Smooth muscle cell (in vitro differentiated cells): ENCODE results near the gene PRR20C. TPM values are rescaled to one million over a fixed set of nuclear protein-coding genes. Genes with fewer than 3 reads are reported as not detected.
"Not testable (repeated sequence)": the region's sequence is repeated elsewhere in the genome, so short reads cannot be mapped to it uniquely, and the experiment has no call there.

Experiments
- DNase-seq: peaks from one replicate; lab custom pipeline; 2025; ENCODE audit not compliant: unreplicated experiment; lab: John Stamatoyannopoulos, UW
- H2AFZ ChIP-seq: fragments of 200-600 bp; sonication (generic); 2 replicates; pipeline ENCODE4 v1.6.0; 2016; ENCODE audit warnings: antibody characterized with exemption, low read depth, mild to moderate bottlenecking
- H3F3A ChIP-seq: fragments of 200-600 bp; sonication (generic); 2 replicates; pipeline ENCODE4 v1.6.0; 2017; ENCODE audit warnings: antibody characterized with exemption, low read depth
- H3K27ac ChIP-seq: fragments of 200-600 bp; sonication (generic); 2 replicates; pipeline ENCODE4 v1.5.1; 2016; ENCODE audit warnings: low read depth, mild to moderate bottlenecking
- H3K27me3 ChIP-seq: fragments of 200-600 bp; sonication (generic); 2 replicates; pipeline ENCODE4 v1.6.1; 2016; ENCODE audit warnings: low read depth, mild to moderate bottlenecking
- H3K36me3 ChIP-seq: fragments of 200-600 bp; sonication (generic); 2 replicates; pipeline ENCODE4 v1.5.1; 2016; ENCODE audit warnings: low read depth
- H3K4me1 ChIP-seq: fragments of 200-600 bp; sonication (generic); 2 replicates; pipeline ENCODE4 v1.5.1; 2016; ENCODE audit warnings: low read depth
- H3K4me2 ChIP-seq: fragments of 200-600 bp; sonication (generic); 2 replicates; pipeline ENCODE4 v1.6.0; 2016; ENCODE audit warnings: mild to moderate bottlenecking
- H3K4me3 ChIP-seq: fragments of 200-600 bp; sonication (generic); 2 replicates; pipeline ENCODE4 v1.5.1; 2016; ENCODE audit warnings: mild to moderate bottlenecking
- H3K79me2 ChIP-seq: fragments of 200-600 bp; sonication (generic); 2 replicates; pipeline ENCODE4 v1.6.0; 2016; ENCODE audit warnings: low read depth, mild to moderate bottlenecking
- H3K9ac ChIP-seq: fragments of 200-600 bp; sonication (generic); 2 replicates; pipeline ENCODE4 v1.6.0; 2016; ENCODE audit warnings: low read depth
- H3K9me3 ChIP-seq: fragments of 200-600 bp; sonication (generic); replicated peaks from 2 replicates; pipeline ENCODE4 v1.5.1; 2016; ENCODE audit warnings: low read depth
- H4K20me1 ChIP-seq: fragments of 200-600 bp; sonication (generic); 2 replicates; pipeline ENCODE4 v1.6.0; 2016; ENCODE audit warnings: low read depth
- CTCF ChIP-seq: fragments of 200-600 bp; sonication (generic); IDR thresholded peaks from 2 replicates; pipeline ENCODE4 v1.5.1; 2017; ENCODE audit warnings: borderline replicate concordance, mild to moderate bottlenecking, antibody characterized with exemption; ENCODE audit not compliant: insufficient read depth, poor library complexity, severe bottlenecking
- WGBS: methylation state at CpG from one replicate; pipeline ENCODE4 v1.1.7; 2016; ENCODE audit warnings: low lambda C conversion rate; 5-methylcytosine and 5-hydroxymethylcytosine counted together
- polyA plus RNA-seq: library from polyadenylated mRNA; unstranded; fragments of >200 nt; fragmentation: Nextera tagmentation; extraction: Ambion mirVana; gene quantifications from 2 replicates; pipeline ENCODE4 v1.2.1, GENCODE V29; 2016
- small RNA-seq: library from RNA; depleted of rRNA; stranded (forward); fragments of <200 nt; gene quantifications from one replicate; pipeline ENCODE3, GENCODE V24; 2014
- total RNA-seq: library from RNA; depleted of rRNA; stranded (reverse); fragments of >200 nt; gene quantifications from 2 replicates; pipeline ENCODE4 v1.2.3, GENCODE V29; 2014

PRR20C gene
- total and polyA plus RNA-seq, 2 experiments from 2014 or later = not detected

- H2AFZ ChIP-seq, H4K20me1 ChIP-seq, H3K27me3 ChIP-seq, H3K79me2 ChIP-seq, H3K4me2 ChIP-seq, H3K4me1 ChIP-seq, H3K27ac ChIP-seq, H3K9ac ChIP-seq, H3K36me3 ChIP-seq, H3F3A ChIP-seq, DNase-seq, H3K4me3 ChIP-seq, H3K9me3 ChIP-seq: not testable (repeated sequence)
- WGBS = 98% methylated on average over 10 of the region's 14 CpGs
Observed at GRCh38 chr13:57148106-57148505, 5.8 kb upstream of the PRR20C start.

- not testable (repeated sequence) for H3K27ac ChIP-seq, DNase-seq, H3K4me1 ChIP-seq, H3K4me2 ChIP-seq, H3K36me3 ChIP-seq, H3K27me3 ChIP-seq, H3K4me3 ChIP-seq, H3K9ac ChIP-seq, H2AFZ ChIP-seq, H3K9me3 ChIP-seq, H4K20me1 ChIP-seq, H3K79me2 ChIP-seq, H3F3A ChIP-seq
- no CpG with 5 or more reads among the region's 22 CpGs for WGBS
Observed at GRCh38 chr13:57160332-57160731, 6.5 kb downstream of the PRR20C start, which contains the start of gene PRR20D. Gene PRR20D (plus strand): TSS chr13:57160632. CDS start chr13:57161019, 387 bp downstream.

- no CpG with 5 or more reads among the region's 22 CpGs for WGBS
- not testable (repeated sequence) for H3K4me2 ChIP-seq, H3K27me3 ChIP-seq, H3K36me3 ChIP-seq, H3K9me3 ChIP-seq, H3K9ac ChIP-seq, H3K79me2 ChIP-seq, H3K4me3 ChIP-seq, H3K27ac ChIP-seq, H3F3A ChIP-seq, DNase-seq, H3K4me1 ChIP-seq, H4K20me1 ChIP-seq, H2AFZ ChIP-seq
Observed at GRCh38 chr13:57166897-57167296, 13.0 kb downstream of the PRR20C start, which contains the start of gene PRR20E. Gene PRR20E (plus strand): TSS chr13:57167197. CDS start chr13:57167584, 387 bp downstream.

GRCh38 chr13:57191667-57192066 lies 37.8 kb downstream of the PRR20C start:
- H2AFZ ChIP-seq = no peak overlapping the region
- no peaks in the 10 kb centered on the region for H3K9me3 ChIP-seq
- H3K27me3 ChIP-seq = no peaks in the 10 kb centered on the region
- no peak for DNase-seq
- H3K4me3 ChIP-seq = no peak overlapping the region
- no peak for TF ChIP-seq CTCF
- H3K4me1 ChIP-seq = no peaks in the 10 kb centered on the region
- no peak overlapping the region for H3K4me2 ChIP-seq
- no peak overlapping the region for H3K9ac ChIP-seq
- no peaks in the 10 kb centered on the region for H3K36me3 ChIP-seq
- WGBS = 72% methylated on average over 1 of the region's 1 CpG
- H3F3A ChIP-seq = no peaks in the 10 kb centered on the region
- no peak overlapping the region for H3K27ac ChIP-seq
- no peaks in the 10 kb centered on the region for H4K20me1 ChIP-seq
- no peaks in the 10 kb centered on the region for H3K79me2 ChIP-seq

Small RNAs within 50 kb of the gene (small RNA-seq; reads per million reads assigned to genes)
- gene PRR20FP = not detected

Other genes with a start within 250 kb of the PRR20C start
- not detected in 2 replicates for gene PRR20A, start 13.1 kb upstream of the PRR20C start, total RNA-seq
- not detected in 2 replicates for gene PRR20A, start 13.1 kb upstream of the PRR20C start, polyA plus RNA-seq
- not detected in 2 replicates for gene PRR20B, start 6.6 kb upstream of the PRR20C start, total RNA-seq
- gene PRR20B, start 6.6 kb upstream of the PRR20C start, polyA plus RNA-seq = not detected in 2 replicates
- gene PRR20D, start 6.6 kb downstream of the PRR20C start, total RNA-seq = not detected in 2 replicates
- gene PRR20D, start 6.6 kb downstream of the PRR20C start, polyA plus RNA-seq = not detected in 2 replicates
- not detected in 2 replicates for gene PRR20E, start 13.1 kb downstream of the PRR20C start, total RNA-seq
- not detected in 2 replicates for gene PRR20E, start 13.1 kb downstream of the PRR20C start, polyA plus RNA-seq